RWPE2 (cell line): ENCODE results near the gene MAX.

Experiments
- ATAC-seq: fragments of 200-7000 bp; cut with Tn5 transposase; 3 replicates; pipeline ENCODE4 v1.9.1; 2021; ENCODE audit warnings: low read depth
- DNase-seq: peaks from one replicate; pipeline ENCODE4 v3.0.0-alpha.2; 2020; ENCODE audit warnings: low spot score
- H3K27ac ChIP-seq: fragments of 450-650 bp; 2 replicates; pipeline ENCODE4 v1.5.1; 2017; ENCODE audit warnings: mild to moderate bottlenecking; ENCODE audit not compliant: poor library complexity, severe bottlenecking
- H3K27me3 ChIP-seq: fragments of 250-450 bp; sonication (Bioruptor Pico); 2 replicates; pipeline ENCODE4 v1.5.1; 2021; ENCODE audit warnings: mild to moderate bottlenecking, moderate library complexity; ENCODE audit not compliant: insufficient read depth, poor library complexity, severe bottlenecking
- H3K36me3 ChIP-seq: fragments of 250-450 bp; sonication (Bioruptor Pico); 2 replicates; pipeline ENCODE4 v1.5.1; 2020; ENCODE audit warnings: low read depth, mild to moderate bottlenecking, moderate library complexity
- H3K4me1 ChIP-seq: fragments of 250-450 bp; sonication (Bioruptor Pico); 2 replicates; pipeline ENCODE4 v1.5.1; 2021; ENCODE audit warnings: mild to moderate bottlenecking, moderate library complexity; ENCODE audit not compliant: insufficient read depth, poor library complexity, severe bottlenecking
- H3K4me3 ChIP-seq: fragments of 250-450 bp; sonication (Bioruptor Pico); 2 replicates; pipeline ENCODE4 v1.5.1; 2021; ENCODE audit warnings: mild to moderate bottlenecking, moderate library complexity; ENCODE audit not compliant: severe bottlenecking
- H3K9me3 ChIP-seq: fragments of 250-450 bp; sonication (Bioruptor Pico); 2 replicates; pipeline ENCODE4 v1.5.1; 2021; ENCODE audit warnings: mild to moderate bottlenecking, moderate library complexity; ENCODE audit not compliant: severe bottlenecking
- TF ChIP-seq, protein P1 (sequence below): fragments of 450-650 bp; IDR thresholded peaks from one replicate; pipeline ENCODE4 v1.5.1; 2017; ENCODE audit warnings: mild to moderate bottlenecking, moderate library complexity; ENCODE audit not compliant: poor library complexity, severe bottlenecking

MAX gene

DNA sequence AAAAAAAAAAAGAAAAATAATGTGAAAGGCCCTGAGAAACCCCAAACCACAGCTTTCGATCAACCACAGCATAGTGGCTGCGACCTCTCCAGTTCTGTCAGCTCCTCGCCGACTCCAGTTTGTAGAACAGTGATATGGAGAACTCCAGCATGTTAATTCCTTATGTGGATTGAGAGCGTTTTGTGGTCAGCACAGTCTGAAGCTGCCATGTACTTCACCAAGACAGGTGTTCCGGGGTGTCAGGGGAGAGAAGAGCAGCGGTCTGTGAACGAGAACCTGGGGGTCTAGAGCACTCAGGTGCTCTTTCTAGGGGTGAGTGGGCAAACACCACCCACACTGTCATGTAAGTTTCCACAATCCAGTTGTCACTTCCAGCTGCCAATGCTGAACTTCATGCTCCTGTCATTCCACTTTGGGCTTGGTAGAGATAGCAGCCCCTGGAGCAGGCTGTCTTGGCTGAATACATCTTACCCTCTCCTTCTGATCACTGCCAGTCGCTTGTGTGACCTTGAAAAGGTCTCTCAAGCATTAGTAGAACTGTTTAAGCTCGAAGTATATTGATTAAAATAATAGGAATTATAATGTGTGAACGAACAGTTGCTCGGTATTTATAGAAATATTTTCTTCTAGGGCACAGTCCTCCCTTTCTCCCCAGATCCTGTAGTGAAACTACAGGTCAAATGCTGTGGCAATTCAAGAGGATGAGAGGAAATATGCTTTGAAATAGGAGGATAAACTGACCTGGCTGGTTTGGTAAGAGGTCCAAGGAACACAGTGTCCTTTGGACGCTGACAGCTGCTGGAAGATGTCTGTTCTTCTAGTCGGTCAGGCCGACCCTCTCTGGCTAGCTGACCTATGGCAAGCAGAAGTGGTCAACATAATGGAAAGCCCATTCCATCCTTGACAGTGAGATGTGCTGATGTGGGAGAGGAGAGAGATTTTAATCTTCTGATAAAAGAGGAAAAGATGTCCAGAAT, 15.7 kb upstream of the MAX start:
- Histone ChIP-seq H3K9me3 (no peaks in the 10 kb centered on the region), H3K27me3 (no peaks in the 10 kb centered on the region), H3K4me1 (peaks cover 2% of the 10 kb centered on the region), H3K4me3 (no peak overlapping the region), H3K27ac (no peak overlapping the region), H3K36me3 (no peaks in the 10 kb centered on the region)
- ATAC-seq, result peak; percentile 25; the same call in 1 of the 3 replicates
- TF ChIP-seq, protein P1, sequence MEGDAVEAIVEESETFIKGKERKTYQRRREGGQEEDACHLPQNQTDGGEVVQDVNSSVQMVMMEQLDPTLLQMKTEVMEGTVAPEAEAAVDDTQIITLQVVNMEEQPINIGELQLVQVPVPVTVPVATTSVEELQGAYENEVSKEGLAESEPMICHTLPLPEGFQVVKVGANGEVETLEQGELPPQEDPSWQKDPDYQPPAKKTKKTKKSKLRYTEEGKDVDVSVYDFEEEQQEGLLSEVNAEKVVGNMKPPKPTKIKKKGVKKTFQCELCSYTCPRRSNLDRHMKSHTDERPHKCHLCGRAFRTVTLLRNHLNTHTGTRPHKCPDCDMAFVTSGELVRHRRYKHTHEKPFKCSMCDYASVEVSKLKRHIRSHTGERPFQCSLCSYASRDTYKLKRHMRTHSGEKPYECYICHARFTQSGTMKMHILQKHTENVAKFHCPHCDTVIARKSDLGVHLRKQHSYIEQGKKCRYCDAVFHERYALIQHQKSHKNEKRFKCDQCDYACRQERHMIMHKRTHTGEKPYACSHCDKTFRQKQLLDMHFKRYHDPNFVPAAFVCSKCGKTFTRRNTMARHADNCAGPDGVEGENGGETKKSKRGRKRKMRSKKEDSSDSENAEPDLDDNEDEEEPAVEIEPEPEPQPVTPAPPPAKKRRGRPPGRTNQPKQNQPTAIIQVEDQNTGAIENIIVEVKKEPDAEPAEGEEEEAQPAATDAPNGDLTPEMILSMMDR, result no peak
- DNase-seq, result no peak

DNA sequence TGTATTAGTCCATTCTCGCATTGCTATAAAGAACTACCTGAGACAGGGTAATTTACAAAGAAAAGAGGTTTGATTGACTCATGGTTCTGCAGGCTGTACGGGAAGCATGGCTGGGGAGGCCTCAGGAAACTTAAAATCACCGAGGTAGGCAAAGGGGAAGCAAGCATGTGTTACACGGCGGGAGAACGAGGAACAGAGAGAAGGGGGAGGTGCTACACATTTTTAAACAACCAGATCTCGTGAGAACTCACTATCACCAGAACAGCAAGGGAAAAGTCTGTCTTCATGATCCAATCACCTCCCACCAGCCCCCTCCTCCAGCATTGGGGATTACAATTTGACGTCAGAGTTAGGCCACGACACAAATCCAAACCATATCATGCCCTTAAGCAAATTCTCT, 13.3 kb upstream of the MAX start:
- Histone ChIP-seq H3K27me3 (no peaks in the 10 kb centered on the region), H3K36me3 (no peaks in the 10 kb centered on the region), H3K4me3 (no peak overlapping the region), H3K9me3 (no peaks in the 10 kb centered on the region), H3K27ac (no peak overlapping the region), H3K4me1 (peaks cover 2% of the 10 kb centered on the region)
- DNase-seq, result no peak
- TF ChIP-seq, protein P1, result no peak
- no peak for ATAC-seq

DNA sequence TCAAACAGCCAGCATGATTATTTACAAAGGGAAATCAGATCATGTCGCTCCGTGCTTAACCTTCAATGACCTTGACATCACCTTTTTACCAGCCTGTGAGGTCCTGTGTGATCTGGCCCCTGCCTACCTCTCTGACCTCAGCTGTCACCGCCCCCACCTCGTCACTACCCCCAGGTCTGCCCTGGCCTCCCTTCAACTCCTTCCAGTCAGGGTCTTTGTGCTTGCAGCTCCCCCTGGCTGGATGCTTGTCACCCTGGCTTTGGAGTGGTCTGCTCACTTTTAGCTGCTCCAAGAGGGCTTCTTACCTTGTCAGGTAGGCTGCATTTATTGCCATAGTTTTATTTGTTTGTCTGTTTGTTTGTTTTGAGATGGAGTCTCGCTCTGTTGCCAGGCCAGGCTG, 8.2 kb upstream of the MAX start:
- no peak overlapping the region for H3K4me3 ChIP-seq
- DNase-seq (no peak), ATAC-seq (no peak)
- no peaks in the 10 kb centered on the region for H3K27me3 ChIP-seq
- H3K27ac ChIP-seq, result no peak overlapping the region
- H3K9me3 ChIP-seq, result no peaks in the 10 kb centered on the region
- no peaks in the 10 kb centered on the region for H3K36me3 ChIP-seq
- H3K4me1 ChIP-seq, result no peaks in the 10 kb centered on the region
- TF ChIP-seq, protein P1, result no peak

DNA sequence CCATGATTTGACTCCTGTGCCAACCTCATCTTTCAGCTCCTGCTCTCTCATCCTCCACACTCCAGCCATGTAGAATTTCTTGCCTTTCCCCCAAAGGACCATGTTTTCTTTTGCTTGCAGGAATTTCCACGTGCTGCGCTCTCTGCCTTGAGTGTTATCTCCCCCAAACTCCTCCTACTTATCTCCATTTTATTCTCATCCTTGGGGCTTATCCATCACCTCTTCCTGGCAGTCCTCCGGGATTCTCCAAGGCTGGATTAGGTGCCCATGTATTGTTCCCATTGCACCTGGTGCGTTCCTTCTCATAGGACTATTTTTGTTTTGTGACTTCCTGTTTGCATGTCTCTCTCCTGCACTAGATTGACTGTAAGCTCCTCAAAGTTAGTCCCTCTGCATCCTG, 7.0 kb upstream of the MAX start:
- no peak for ATAC-seq
- Histone ChIP-seq H3K27ac (no peak overlapping the region), H3K4me3 (no peak overlapping the region), H3K36me3 (no peaks in the 10 kb centered on the region), H3K4me1 (no peaks in the 10 kb centered on the region), H3K9me3 (no peaks in the 10 kb centered on the region), H3K27me3 (no peaks in the 10 kb centered on the region)
- DNase-seq, result no peak
- TF ChIP-seq, protein P1, result no peak

DNA sequence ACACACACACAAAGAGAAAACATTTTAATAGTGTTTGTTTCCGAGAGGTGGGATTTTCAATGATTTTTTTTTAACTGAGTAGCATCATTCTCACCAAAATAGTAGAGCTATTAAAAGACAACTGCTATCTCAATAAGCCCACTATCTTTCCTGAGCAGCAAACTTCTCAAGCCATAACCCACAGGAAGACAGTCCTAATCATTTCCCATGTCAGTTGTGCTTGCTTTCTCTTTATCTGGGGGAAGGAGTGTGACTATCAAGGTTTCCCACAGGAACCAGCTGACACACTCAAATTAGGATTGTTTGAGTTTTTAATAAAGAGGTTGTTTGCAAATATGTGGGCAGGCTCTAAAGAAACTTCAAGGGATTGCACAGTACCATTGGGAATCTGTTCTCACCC, 4.9 kb upstream of the MAX start:
- DNase-seq (no peak), ATAC-seq (no peak)
- TF ChIP-seq, protein P1, result no peak

More for the DNA sequence above, 4.9 kb upstream of the MAX start:
- H3K4me1 ChIP-seq, result no peaks in the 10 kb centered on the region
- H3K4me3 ChIP-seq, result no peak overlapping the region
- H3K9me3 ChIP-seq, result no peaks in the 10 kb centered on the region
- H3K27ac ChIP-seq, result no peak overlapping the region
- no peaks in the 10 kb centered on the region for H3K27me3 ChIP-seq
- H3K36me3 ChIP-seq, result no peaks in the 10 kb centered on the region
